A549 (cell line): ENCODE results near the gene CEACAM1. TPM values are rescaled to one million over a fixed set of nuclear protein-coding genes. Genes with fewer than 3 reads are reported as not detected.
"Not testable (repeated sequence)": the region's sequence is repeated elsewhere in the genome, so short reads cannot be mapped to it uniquely, and the experiment has no call there.

Source experiments
- ATAC-seq, 2 experiments: fragments of 200-7000 bp in 1 of 2; fragments of >200 bp in 1 of 2; cut with Nextera tagmentation in 1 of 2; cut with Tn5 transposase in 1 of 2; 3 replicates each; pipeline versions ENCODE4 v1.8.0 to v1.9.1; 2018 to 2020; ENCODE audit warnings: mild to moderate bottlenecking in 1 of 2, moderate library complexity in 1 of 2
- CTCF ChIA-PET: fragments of 300-600 bp; sonication (Branson Sonifier 250); formaldehyde crosslinking; extraction: SDS; loops from one replicate; lab custom pipeline; 2021; ENCODE audit warnings: antibody characterized with exemption, inconsistent platforms; lab: Yijun Ruan, JAX
- POLR2A ChIA-PET: fragments of 350-600 bp; formaldehyde crosslinking; extraction: SDS; loops from one replicate; lab custom pipeline; 2021; ENCODE audit warnings: antibody characterized with exemption, inconsistent platforms; lab: Yijun Ruan, JAX
- DNase-seq, 2 experiments: peaks; one replicate each; pipeline versions ENCODE4 v3.0.0 to v3.0.0-alpha.2; 2011 to 2016; ENCODE audit warnings: low read depth in 1 of 2, low spot score in 1 of 2
- FAIRE-seq: peaks from 2 replicates; lab custom pipeline; 2011; peaks lifted over from hg19 to GRCh38; lab: Jason Lieb, UNC
- H3K27ac ChIP-seq, 2 experiments: fragments of >200 bp; sonication (Bioruptor Twin); formaldehyde crosslinking; 3 replicates each; pipeline ENCODE4 v1.5.1; 2016 to 2017
- H3K4me1 ChIP-seq: fragments of >200 bp; sonication (Bioruptor Twin); formaldehyde crosslinking; 3 replicates; pipeline ENCODE4 v1.6.1; 2016
- H3K4me2 ChIP-seq: fragments of >200 bp; sonication (Bioruptor Twin); formaldehyde crosslinking; 3 replicates; pipeline ENCODE4 v1.6.1; 2016
- H3K4me3 ChIP-seq: fragments of >200 bp; sonication (Bioruptor Twin); formaldehyde crosslinking; 3 replicates; pipeline ENCODE4 v1.5.1; 2016
- H3K9me3 ChIP-seq: fragments of >200 bp; sonication (Bioruptor Twin); formaldehyde crosslinking; 3 replicates; pipeline ENCODE4 v1.6.1; 2016
- BCL3 ChIP-seq: fragments of >200 bp; sonication (Bioruptor Twin); formaldehyde crosslinking; IDR thresholded peaks from 3 replicates; pipeline ENCODE4 v1.6.1; 2016
- BHLHE40 ChIP-seq: IDR thresholded peaks from 2 replicates; pipeline ENCODE4 v1.6.1; 2012; ENCODE audit warnings: low read depth, low read length, inconsistent platforms
- CHD2 ChIP-seq: fragments of 150-350 bp; IDR thresholded peaks from 2 replicates; pipeline ENCODE4 v1.6.1; 2014; ENCODE audit warnings: low read length; ENCODE audit not compliant: partially characterized antibody
- EHMT2 ChIP-seq: fragments of 200-600 bp; sonication (generic); IDR thresholded peaks from 2 replicates; pipeline ENCODE4 v1.6.1; 2016; ENCODE audit warnings: antibody characterized with exemption, low read depth, mild to moderate bottlenecking, moderate library complexity
- ELK1 ChIP-seq: fragments of 150-350 bp; IDR thresholded peaks from 2 replicates; pipeline ENCODE4 v1.6.1; 2014; ENCODE audit warnings: low read depth, mild to moderate bottlenecking, low read length
- EP300 ChIP-seq, 2 experiments: fragments of >200 bp; sonication (Bioruptor Twin); formaldehyde crosslinking; IDR thresholded peaks; 2 replicates in 1 of 2; 3 replicates in 1 of 2; pipeline ENCODE4 v1.6.1; 2016 to 2017
- ESRRA ChIP-seq: fragments of 150-350 bp; IDR thresholded peaks from 2 replicates; pipeline ENCODE4 v1.6.1; 2014; ENCODE audit warnings: mild to moderate bottlenecking, low read length, borderline replicate concordance
- FOSB ChIP-seq: fragments of 250-450 bp; sonication (Bioruptor Pico); IDR thresholded peaks from 2 replicates; pipeline ENCODE4 v1.5.0; 2020; ENCODE audit warnings: mild to moderate bottlenecking, moderate library complexity
- FOSL2 ChIP-seq, 2 experiments: fragments of 450-650 bp in 1 of 2; fragments of >200 bp in 1 of 2; sonication (Bioruptor Twin) in 1 of 2; formaldehyde crosslinking; IDR thresholded peaks; 2 replicates each; pipeline versions ENCODE4 v1.5.0 to v1.6.1; 2016 to 2020; ENCODE audit warnings: mild to moderate bottlenecking in 1 of 2, moderate library complexity in 1 of 2
- HES2 ChIP-seq: fragments of >200 bp; sonication (Bioruptor Twin); formaldehyde crosslinking; IDR thresholded peaks from 2 replicates; pipeline ENCODE4 v1.6.1; 2016
- HMGXB4 ChIP-seq: fragments of 250-450 bp; sonication (Bioruptor Pico); IDR thresholded peaks from 2 replicates; pipeline ENCODE4 v1.5.0; 2021; ENCODE audit warnings: mild to moderate bottlenecking, moderate library complexity, borderline replicate concordance
- HOXB5 ChIP-seq: fragments of 250-450 bp; sonication (Bioruptor Pico); IDR thresholded peaks from 2 replicates; pipeline ENCODE4 v1.5.0; 2020; ENCODE audit warnings: mild to moderate bottlenecking, moderate library complexity
- JUN ChIP-seq, 2 experiments: fragments of >200 bp; sonication (Bioruptor Twin); formaldehyde crosslinking; IDR thresholded peaks; 2 replicates in 1 of 2; 3 replicates in 1 of 2; pipeline ENCODE4 v1.6.1; 2016 to 2017
- JUNB ChIP-seq: fragments of >200 bp; sonication (Bioruptor Twin); formaldehyde crosslinking; IDR thresholded peaks from 2 replicates; pipeline ENCODE4 v1.6.1; 2016
- MYC ChIP-seq: IDR thresholded peaks from 2 replicates; pipeline ENCODE4 v1.6.1; 2012; ENCODE audit warnings: mild to moderate bottlenecking, inconsistent platforms, low read length, improper control_type of control experiment, borderline replicate concordance
- NPAS2 ChIP-seq: fragments of 250-450 bp; sonication (Bioruptor Pico); IDR thresholded peaks from 2 replicates; pipeline ENCODE4 v1.8.0; 2022; ENCODE audit warnings: mild to moderate bottlenecking, moderate library complexity, borderline replicate concordance
- RNF2 ChIP-seq: fragments of 200-600 bp; sonication (generic); IDR thresholded peaks from 2 replicates; pipeline ENCODE4 v1.6.1; 2016; ENCODE audit warnings: low read depth, mild to moderate bottlenecking, antibody characterized with exemption, moderate library complexity, borderline replicate concordance
- TP53 ChIP-seq: fragments of 250-450 bp; sonication (Bioruptor Pico); IDR thresholded peaks from 2 replicates; pipeline ENCODE4 v1.5.0; 2021; ENCODE audit warnings: mild to moderate bottlenecking, moderate library complexity
- ZSCAN20 ChIP-seq: fragments of 250-450 bp; sonication (Bioruptor Pico); IDR thresholded peaks from 2 replicates; pipeline ENCODE4 v1.8.0; 2022; ENCODE audit warnings: mild to moderate bottlenecking, moderate library complexity
- WGBS: methylation state at CpG from one replicate; pipeline ENCODE4 v1.1.6; 2017; ENCODE audit errors: missing lambda C conversion rate; 5-methylcytosine and 5-hydroxymethylcytosine counted together
- polyA plus RNA-seq, 4 experiments: library from polyadenylated mRNA; depleted of rRNA in 3 of 4; stranded (reverse); fragments of >200 nt; fragmentation: RNase III in 1 of 4; extraction: RNeasy Plus Mini Kit Qiagen cat#74134 plus additional on column Dnase treatment in 1 of 4; gene quantifications; 2 replicates in 3 of 4; 3 replicates in 1 of 4; pipeline ENCODE4 v1.2.3, GENCODE V29; 2011 to 2017

Gene CEACAM1
- polyA plus RNA-seq, 2 of the 4 experiments (the other 2 are of a cell fraction), result 0.52 to 8.9 TPM

- DNase-seq (no peak), ATAC-seq (no peak), FAIRE-seq (no peak)
- H3K4me3 ChIP-seq, result no peak overlapping the region
- no peaks in the 10 kb centered on the region for H3K9me3 ChIP-seq
- CTCF ChIA-PET, result interaction anchor here (0.9 to 4.5 kb wide), 5 partner anchors 12 to 324 kb away, joined by 3 to 46 read pairs (median 3); no protein-coding TSS in a partner anchor
- no peaks in the 10 kb centered on the region for H3K4me1 ChIP-seq
- TF ChIP-seq HOXB5 (no peak), BHLHE40 (0 out of 2 replicates have a peak, but pooled peaks have one; percentile 26)
- POLR2A ChIA-PET, result no interaction called here
- no peak overlapping the region for H3K27ac ChIP-seq
- H3K4me2 ChIP-seq, result no peak overlapping the region
- WGBS, result 4% methylated on average over 4 of the region's 4 CpGs
Measured at GRCh38 chr19:42560731-42561130, 32.5 kb upstream of the CEACAM1 start.

- peak; percentile 88 for FAIRE-seq
- Histone ChIP-seq H3K4me3 (no peak overlapping the region), H3K9me3 (no peaks in the 10 kb centered on the region)
- POLR2A ChIA-PET, result no interaction called here
- no peak for TF ChIP-seq EHMT2
- no peak for TF ChIP-seq FOSL2 (IDR thresholded peaks at IDR 0.05)
- TF ChIP-seq FOSL2 (CRISPR knock-in tag; IDR thresholded peaks at IDR 0.05), result no peak
- TF ChIP-seq JUN (IDR thresholded peaks at IDR 0.05), result no peak
- no peak for TF ChIP-seq BCL3
- TF ChIP-seq BHLHE40, result no peak
- TF ChIP-seq EP300 (IDR thresholded peaks at IDR 0.05), result no peak
- no peak for TF ChIP-seq RNF2
- TF ChIP-seq HMGXB4 (CRISPR knock-in tag), result no peak
- no peak for TF ChIP-seq TP53
- no peak for TF ChIP-seq JUNB
- TF ChIP-seq FOSB (CRISPR knock-in tag), result no peak
- TF ChIP-seq MYC, result no peak
- no peak for TF ChIP-seq CHD2
- no peak for TF ChIP-seq HES2
- no peak for TF ChIP-seq ESRRA
- no peak for TF ChIP-seq NPAS2
- TF ChIP-seq ELK1, result no peak
- TF ChIP-seq ZSCAN20, result no peak
- TF ChIP-seq, all 56 proteins: peak for 0
- no peak for ATAC-seq
- Histone ChIP-seq H3K4me1 (no peaks in the 10 kb centered on the region), H3K4me2 (no peak overlapping the region), H3K27ac (no peak overlapping the region)
- CTCF ChIA-PET, result interaction anchor here (0.9 to 1.4 kb wide), 6 partner anchors 9 to 108 kb away, joined by 3 to 5 read pairs (median 3); no protein-coding TSS in a partner anchor
- 43% methylated on average over 7 of the region's 7 CpGs for WGBS
- no peak for DNase-seq
Measured at GRCh38 chr19:42558450-42559150, 30.3 kb upstream of the CEACAM1 start.

GRCh38 chr19:42557386-42557871 is 29.1 kb upstream of the CEACAM1 start:
- H3K4me2 ChIP-seq, DNase-seq, H3K4me3 ChIP-seq, H3K27ac ChIP-seq, FAIRE-seq, ATAC-seq, H3K9me3 ChIP-seq, H3K4me1 ChIP-seq, POLR2A ChIA-PET: not testable (repeated sequence)
- WGBS, result 44% methylated on average over 10 of the region's 10 CpGs
- CTCF ChIA-PET, result interaction anchor here (1.3 to 1.6 kb wide), 3 partner anchors 15 to 119 kb away, joined by 6 to 9 read pairs (median 7); no protein-coding TSS in a partner anchor
